Measurements from ENCODE around the gene TAS2R41.

Gene TAS2R41

GRCh38 chr7:143492799-143493739 lies 15.4 kb downstream of the TAS2R41 start:
- in situ Hi-C loops (cut with MboI; ENCODE audit: low sequenced_read_pairs), result no loop called here

- in situ Hi-C loops (cut with MboI; ENCODE audit: low sequenced_read_pairs), result no loop called here
Observed at GRCh38 chr7:143493751-143494150, 16.1 kb downstream of the TAS2R41 start.

- in situ Hi-C loops (cut with MboI; ENCODE audit: low sequenced_read_pairs), result no loop called here
Observed at GRCh38 chr7:143494622-143495021, 16.9 kb downstream of the TAS2R41 start.

GRCh38 chr7:143495851-143496250 lies 18.2 kb downstream of the TAS2R41 start:
- in situ Hi-C loops (cut with MboI; ENCODE audit: low sequenced_read_pairs), result no loop called here

GRCh38 chr7:143496263-143496662 lies 18.6 kb downstream of the TAS2R41 start:
- in situ Hi-C loops (cut with MboI; ENCODE audit: low sequenced_read_pairs), result no loop called here

GRCh38 chr7:143497008-143497795 lies 19.5 kb downstream of the TAS2R41 start:
- in situ Hi-C loops (cut with MboI; ENCODE audit: low sequenced_read_pairs), result no loop called here

GRCh38 chr7:143499246-143499645 lies 21.6 kb downstream of the TAS2R41 start:
- in situ Hi-C loops (cut with MboI; ENCODE audit: low sequenced_read_pairs), result no loop called here

GRCh38 chr7:143499743-143500348 lies 22.2 kb downstream of the TAS2R41 start:
- in situ Hi-C loops (cut with MboI; ENCODE audit: low sequenced_read_pairs), result no loop called here

GRCh38 chr7:143503261-143503660 lies 25.6 kb downstream of the TAS2R41 start:
- in situ Hi-C loops (cut with MboI; ENCODE audit: low sequenced_read_pairs), result no loop called here

- in situ Hi-C loops (cut with MboI; ENCODE audit: low sequenced_read_pairs), result no loop called here
Observed at GRCh38 chr7:143504215-143504936, 26.7 kb downstream of the TAS2R41 start.

GRCh38 chr7:143504937-143505297 lies 27.2 kb downstream of the TAS2R41 start:
- in situ Hi-C loops (cut with MboI; ENCODE audit: low sequenced_read_pairs), result no loop called here

GRCh38 chr7:143505838-143506237 lies 28.2 kb downstream of the TAS2R41 start:
- in situ Hi-C loops (cut with MboI; ENCODE audit: low sequenced_read_pairs), result no loop called here

- in situ Hi-C loops (cut with MboI; ENCODE audit: low sequenced_read_pairs), result no loop called here
Observed at GRCh38 chr7:143507094-143507518, 29.4 kb downstream of the TAS2R41 start.

GRCh38 chr7:143507534-143508055 lies 29.9 kb downstream of the TAS2R41 start:
- in situ Hi-C loops (cut with MboI; ENCODE audit: low sequenced_read_pairs), result no loop called here

- in situ Hi-C loops (cut with MboI; ENCODE audit: low sequenced_read_pairs), result no loop called here
Observed at GRCh38 chr7:143510854-143511592, 33.4 kb downstream of the TAS2R41 start.

- in situ Hi-C loops (cut with MboI; ENCODE audit: low sequenced_read_pairs), result no loop called here
Observed at GRCh38 chr7:143511593-143512047, 33.9 kb downstream of the TAS2R41 start.

- in situ Hi-C loops (cut with MboI; ENCODE audit: low sequenced_read_pairs), result no loop called here
Observed at GRCh38 chr7:143512488-143513340, 35.0 kb downstream of the TAS2R41 start.

- in situ Hi-C loops (cut with MboI; ENCODE audit: low sequenced_read_pairs), result no loop called here
Observed at GRCh38 chr7:143514487-143514886, 36.8 kb downstream of the TAS2R41 start.
